Fibroblast of peridontal ligament (primary cell): ENCODE measurements around the gene CBS.
"Not testable (repeated sequence)": the region's sequence is repeated elsewhere in the genome, so short reads cannot be mapped to it uniquely, and the experiment has no call there.

Experiments used
- DNase-seq: peaks from one replicate; pipeline ENCODE4 v3.0.0-alpha.2; 2010; ENCODE audit errors: extremely low read depth

Gene CBS

GRCh38 chr21:43068065-43068464 is 7.6 kb downstream of the CBS start:
- DNase-seq, result not testable (repeated sequence)

- DNase-seq, result not testable (repeated sequence)
These were observed 8.9 kb downstream of the CBS start for GRCh38 chr21:43066690-43067089.

- not testable (repeated sequence) for DNase-seq
These were observed 9.6 kb downstream of the CBS start for GRCh38 chr21:43065991-43066390.

- not testable (repeated sequence) for DNase-seq
These were observed 11.2 kb downstream of the CBS start for GRCh38 chr21:43064265-43064917.

GRCh38 chr21:43062955-43063664 is 12.5 kb downstream of the CBS start:
- DNase-seq, result not testable (repeated sequence)

GRCh38 chr21:43053112-43053511 is 22.5 kb downstream of the CBS start:
- not testable (repeated sequence) for DNase-seq

GRCh38 chr21:43045876-43046821 is 29.5 kb downstream of the CBS start:
- DNase-seq, result not testable (repeated sequence)

GRCh38 chr21:43045165-43045875 is 30.3 kb downstream of the CBS start:
- DNase-seq, result not testable (repeated sequence)

GRCh38 chr21:43044547-43044946 is 31.1 kb downstream of the CBS start:
- DNase-seq, result not testable (repeated sequence)

- not testable (repeated sequence) for DNase-seq
These were observed 32.3 kb downstream of the CBS start for GRCh38 chr21:43043291-43043690.

- not testable (repeated sequence) for DNase-seq
These were observed 33.5 kb downstream of the CBS start for GRCh38 chr21:43042169-43042568.

GRCh38 chr21:43038659-43039044 is 37.0 kb downstream of the CBS start:
- DNase-seq, result not testable (repeated sequence)

GRCh38 chr21:43037918-43038658 is 37.5 kb downstream of the CBS start:
- DNase-seq, result not testable (repeated sequence)

GRCh38 chr21:43036889-43037288 is 38.7 kb downstream of the CBS start:
- DNase-seq, result not testable (repeated sequence)

GRCh38 chr21:43034826-43035225 is 40.8 kb downstream of the CBS start:
- DNase-seq, result no peak

- DNase-seq, result no peak
These were observed 41.5 kb downstream of the CBS start for GRCh38 chr21:43034101-43034500.

GRCh38 chr21:43031121-43031619 is 44.5 kb downstream of the CBS start:
- no peak for DNase-seq

- DNase-seq, result no peak
These were observed 45.9 kb downstream of the CBS start for GRCh38 chr21:43029785-43030184.

- no peak for DNase-seq
These were observed 47.5 kb downstream of the CBS start for GRCh38 chr21:43027846-43028731.
